ENCODE measurements around the gene ZDHHC11.
"Not testable (repeated sequence)": the region's sequence is repeated elsewhere in the genome, so short reads cannot be mapped to it uniquely, and the experiment has no call there.

ZDHHC11 gene

DNA sequence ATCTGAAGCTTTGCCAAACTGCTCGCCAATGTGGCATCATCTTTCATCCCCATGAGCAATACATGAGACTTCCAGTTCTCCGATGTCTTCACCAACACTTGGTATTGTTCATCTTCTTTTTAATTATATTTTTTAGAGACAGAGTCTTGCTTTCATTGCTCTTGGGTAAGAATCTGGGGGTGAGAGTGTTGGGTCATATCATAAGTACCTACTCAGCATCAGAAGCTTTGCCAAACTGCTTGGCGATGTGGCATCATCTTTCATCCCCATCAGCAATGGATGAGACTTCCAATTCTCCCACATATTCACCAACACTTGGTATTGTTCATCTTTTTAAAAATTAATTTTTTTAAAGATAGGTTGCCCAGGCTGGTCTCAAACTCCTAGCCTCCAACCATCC, 35.3 kb downstream of the ZDHHC11 start:
- in situ Hi-C loops (cut with HindIII; ENCODE audit: low pct_unique_long_range_greater_than_20kb, low sequenced_read_pairs), result no loop called here
- DNase-seq (ENCODE audit: low read depth in 1 of 2, low spot score in 1 of 2), result no peak
- TF ChIP-seq JUND (IDR thresholded peaks at IDR 0.05; ENCODE audit: low read depth), result no peak

DNA sequence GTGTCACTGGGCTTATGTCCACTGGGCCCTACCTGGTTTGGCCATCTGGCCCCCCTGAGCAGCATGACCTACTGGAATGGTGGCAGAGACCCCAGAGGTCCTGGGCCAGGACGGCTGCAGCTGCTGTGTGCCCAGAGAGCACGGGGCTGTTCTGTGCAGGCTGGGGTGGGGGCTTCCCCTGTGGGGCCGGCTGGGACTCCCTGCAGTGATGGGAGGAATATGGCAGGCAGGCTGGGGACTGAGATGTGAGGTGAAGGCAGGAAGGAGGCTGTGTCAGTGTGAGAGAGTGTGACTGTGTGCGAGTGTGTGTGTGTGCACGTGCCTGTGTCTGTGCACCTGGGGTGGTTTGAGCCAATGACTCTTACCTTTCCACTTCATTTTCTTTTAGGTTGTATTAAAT, 37.2 kb downstream of the ZDHHC11 start:
- in situ Hi-C loops (cut with HindIII; ENCODE audit: low pct_unique_long_range_greater_than_20kb, low sequenced_read_pairs); DNase-seq (ENCODE audit: low read depth in 1 of 2, low spot score in 1 of 2): not testable (repeated sequence)

DNA sequence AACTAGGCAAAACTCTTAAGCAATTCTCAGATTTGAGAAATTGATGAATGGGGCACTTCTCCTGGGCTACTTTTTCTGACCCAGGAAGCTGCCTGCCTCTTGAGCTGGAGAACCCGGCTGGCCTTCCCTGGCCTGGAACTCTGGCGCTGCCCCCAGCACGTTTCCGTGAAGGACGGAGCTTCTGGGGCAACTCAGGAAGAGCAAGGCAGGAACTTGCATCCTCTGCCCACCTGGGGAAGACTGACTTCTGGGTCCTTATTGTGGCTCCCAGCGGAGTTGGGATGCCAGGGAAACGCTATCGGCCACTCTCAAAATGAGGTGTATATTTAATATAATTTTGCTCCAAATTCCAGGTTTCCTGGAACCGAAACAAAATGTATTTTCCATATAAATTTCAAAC, 39.4 kb downstream of the ZDHHC11 start:
- in situ Hi-C loops (cut with HindIII; ENCODE audit: low pct_unique_long_range_greater_than_20kb, low sequenced_read_pairs); DNase-seq (ENCODE audit: low read depth in 1 of 2, low spot score in 1 of 2): not testable (repeated sequence)

GRCh38 chr5:807719-808514, 42.9 kb downstream of the ZDHHC11 start:
- in situ Hi-C loops (cut with HindIII; ENCODE audit: low pct_unique_long_range_greater_than_20kb, low sequenced_read_pairs), result not testable (repeated sequence)

GRCh38 chr5:801472-801871, 49.3 kb downstream of the ZDHHC11 start:
- TF ChIP-seq JUND (IDR thresholded peaks at IDR 0.05; ENCODE audit: low read depth), result no peak
- in situ Hi-C loops (cut with HindIII; ENCODE audit: low pct_unique_long_range_greater_than_20kb, low sequenced_read_pairs), result no loop called here

More at GRCh38 chr5:807719-808514, 42.9 kb downstream of the ZDHHC11 start:
- not testable (repeated sequence) for DNase-seq (ENCODE audit: low read depth in 1 of 2, low spot score in 1 of 2)

DNA sequence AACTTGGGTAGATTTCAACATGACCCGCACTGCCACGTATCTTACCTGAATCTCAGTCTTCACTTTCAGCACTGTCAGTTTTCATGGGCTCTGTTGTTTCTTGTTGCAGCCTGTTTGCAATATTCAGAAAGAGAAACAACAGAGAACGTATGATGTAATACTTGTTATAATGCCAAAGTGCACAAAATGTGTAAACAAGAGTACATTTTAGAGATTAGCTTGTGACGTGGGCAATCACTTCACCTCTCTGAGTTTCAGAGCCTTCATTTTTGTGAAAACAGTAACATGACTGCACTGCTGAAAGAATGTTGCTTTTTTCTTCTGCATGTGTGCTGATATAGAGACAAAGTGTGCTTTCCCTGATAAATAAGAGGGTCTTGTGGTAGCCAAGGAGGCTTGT, 49.7 kb downstream of the ZDHHC11 start:
- not testable (repeated sequence) for DNase-seq (ENCODE audit: low read depth in 1 of 2, low spot score in 1 of 2)

More at GRCh38 chr5:801472-801871, 49.3 kb downstream of the ZDHHC11 start:
- no peak for DNase-seq (ENCODE audit: low read depth in 1 of 2, low spot score in 1 of 2)

GRCh38 chr5:798505-799138, 52.2 kb downstream of the ZDHHC11 start:
- in situ Hi-C loops (cut with HindIII; ENCODE audit: low pct_unique_long_range_greater_than_20kb, low sequenced_read_pairs); DNase-seq (ENCODE audit: low read depth in 1 of 2, low spot score in 1 of 2): not testable (repeated sequence)

More for the DNA sequence above, 49.7 kb downstream of the ZDHHC11 start:
- in situ Hi-C loops (cut with HindIII; ENCODE audit: low pct_unique_long_range_greater_than_20kb, low sequenced_read_pairs), result not testable (repeated sequence)

DNA sequence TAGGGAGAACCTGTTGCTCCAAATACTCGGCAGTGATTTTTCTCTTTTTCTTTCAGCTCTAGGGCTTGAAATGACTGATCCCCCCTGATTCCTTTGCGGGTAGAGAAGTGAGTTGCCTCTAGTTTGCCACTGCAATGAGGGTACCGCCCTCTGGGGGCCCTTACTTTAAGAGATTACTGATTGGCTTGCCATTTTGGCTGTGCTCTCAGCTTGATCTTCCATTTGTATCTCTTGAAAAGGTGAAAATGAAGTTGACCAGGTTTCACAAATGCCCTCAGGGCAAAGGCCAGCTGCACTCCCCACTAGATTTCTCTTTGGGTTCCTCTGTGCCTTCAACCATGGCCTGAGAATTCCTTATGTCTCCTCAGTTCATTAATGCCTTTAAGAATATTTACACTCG, 52.8 kb downstream of the ZDHHC11 start:
- DNase-seq (ENCODE audit: low read depth in 1 of 2, low spot score in 1 of 2); in situ Hi-C loops (cut with HindIII; ENCODE audit: low pct_unique_long_range_greater_than_20kb, low sequenced_read_pairs): not testable (repeated sequence)

GRCh38 chr5:795873-796272, 54.9 kb downstream of the ZDHHC11 start:
- in situ Hi-C loops (cut with HindIII; ENCODE audit: low pct_unique_long_range_greater_than_20kb, low sequenced_read_pairs); DNase-seq (ENCODE audit: low read depth in 1 of 2, low spot score in 1 of 2): not testable (repeated sequence)

DNA sequence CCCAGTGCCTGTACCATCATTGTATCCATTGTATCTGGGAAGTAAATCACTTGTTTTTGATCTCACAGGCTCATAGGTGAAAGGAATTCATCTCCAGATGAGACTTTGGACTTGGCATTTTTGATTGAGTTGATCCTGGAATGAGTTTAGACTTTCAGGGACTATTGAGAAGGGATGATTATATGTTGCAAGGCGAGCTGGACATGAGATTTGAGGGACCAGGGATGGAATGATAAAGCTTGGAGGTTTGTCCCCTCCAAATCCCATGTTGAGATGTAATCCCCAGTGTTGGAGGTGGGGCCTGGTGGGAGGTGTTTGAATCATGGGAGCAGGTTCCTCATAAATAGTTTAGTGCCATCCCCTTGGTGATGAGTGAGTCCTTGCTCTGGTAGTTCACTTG, 55.8 kb downstream of the ZDHHC11 start:
- in situ Hi-C loops (cut with HindIII; ENCODE audit: low pct_unique_long_range_greater_than_20kb, low sequenced_read_pairs); DNase-seq (ENCODE audit: low read depth in 1 of 2, low spot score in 1 of 2): not testable (repeated sequence)

GRCh38 chr5:788703-789102, 62.1 kb downstream of the ZDHHC11 start:
- DNase-seq (ENCODE audit: low read depth in 1 of 2, low spot score in 1 of 2); in situ Hi-C loops (cut with HindIII; ENCODE audit: low pct_unique_long_range_greater_than_20kb, low sequenced_read_pairs): not testable (repeated sequence)

DNA sequence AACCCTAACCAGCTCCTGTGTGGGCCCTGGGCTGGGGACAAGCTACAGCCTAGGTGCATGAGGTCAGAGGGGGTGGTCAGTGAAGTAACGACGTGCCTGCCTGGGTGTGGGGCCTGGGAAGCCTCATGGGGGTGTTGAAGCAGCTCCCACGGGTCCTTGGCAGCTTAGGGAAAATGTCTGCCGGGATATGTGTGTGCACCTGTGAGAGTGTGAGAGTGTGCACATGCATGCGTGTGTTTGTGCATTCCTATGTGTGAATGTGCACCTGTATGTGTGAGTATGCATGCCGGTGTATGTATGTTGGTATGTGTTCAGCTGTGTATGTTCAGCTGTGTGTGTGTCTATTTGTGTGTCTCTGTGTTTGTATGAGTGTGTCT, 62.9 kb downstream of the ZDHHC11 start:
- in situ Hi-C loops (cut with HindIII; ENCODE audit: low pct_unique_long_range_greater_than_20kb, low sequenced_read_pairs); DNase-seq (ENCODE audit: low read depth in 1 of 2, low spot score in 1 of 2): not testable (repeated sequence)

DNA sequence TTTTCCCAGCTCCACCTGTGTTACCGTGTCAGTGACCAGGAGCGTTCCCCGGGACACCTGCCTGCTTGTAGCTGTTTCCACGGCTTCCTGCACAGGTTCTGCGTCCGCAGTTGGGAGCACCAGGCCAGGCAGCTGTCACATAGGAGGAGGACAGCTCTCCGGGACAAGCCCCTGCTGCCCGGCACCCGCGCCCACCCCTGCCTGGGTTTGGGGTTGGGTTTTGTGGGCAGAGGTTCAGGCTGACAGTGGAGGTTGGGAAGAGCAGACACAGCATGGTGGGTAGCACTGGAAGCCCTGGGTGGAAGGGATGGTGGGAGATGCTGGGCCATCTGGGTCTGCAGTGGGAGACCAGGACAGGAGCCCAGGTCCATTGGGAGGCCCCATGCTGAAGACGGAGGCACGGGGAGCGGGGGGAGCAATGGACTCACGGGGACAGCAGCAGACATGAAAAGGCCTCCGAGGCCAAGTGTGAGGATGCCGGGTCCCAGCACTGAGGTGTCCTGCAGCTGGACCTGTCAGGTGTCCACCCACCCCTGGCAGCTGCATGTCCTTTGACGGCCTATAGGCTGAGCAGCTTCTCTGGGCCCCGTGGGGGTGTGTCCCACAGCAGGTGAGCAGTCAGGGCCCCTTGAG, 63.4 kb downstream of the ZDHHC11 start:
- DNase-seq (ENCODE audit: low read depth in 1 of 2, low spot score in 1 of 2); in situ Hi-C loops (cut with HindIII; ENCODE audit: low pct_unique_long_range_greater_than_20kb, low sequenced_read_pairs): not testable (repeated sequence)

DNA sequence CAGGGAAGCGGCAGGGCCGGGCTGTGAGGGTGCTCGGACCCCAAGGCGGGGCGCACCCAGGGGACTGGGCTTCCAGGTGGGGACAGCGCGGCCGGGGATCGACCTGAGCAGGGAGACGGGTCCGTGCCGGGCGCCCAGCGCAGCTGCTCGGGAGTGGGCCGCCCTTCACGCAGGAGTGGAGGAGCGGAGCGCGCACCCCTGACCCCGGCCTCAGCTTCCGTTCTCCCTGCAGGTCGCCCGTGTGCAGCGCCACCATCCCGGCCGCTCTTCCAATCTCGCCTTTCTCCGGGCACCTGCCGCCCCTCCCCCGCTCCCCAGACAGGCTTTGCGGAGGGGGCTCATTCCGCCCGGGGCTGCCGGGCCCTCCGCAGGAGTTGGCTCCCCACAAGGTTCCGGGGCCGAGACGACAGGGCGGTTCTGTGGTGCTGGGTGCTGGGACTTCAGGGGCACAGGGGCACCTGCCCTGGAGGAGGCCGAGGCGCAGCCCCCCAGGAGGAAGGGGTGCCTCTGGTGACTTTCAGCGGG, 65.5 kb downstream of the ZDHHC11 start:
- DNase-seq (ENCODE audit: low read depth in 1 of 2, low spot score in 1 of 2); in situ Hi-C loops (cut with HindIII; ENCODE audit: low pct_unique_long_range_greater_than_20kb, low sequenced_read_pairs): not testable (repeated sequence)

DNA sequence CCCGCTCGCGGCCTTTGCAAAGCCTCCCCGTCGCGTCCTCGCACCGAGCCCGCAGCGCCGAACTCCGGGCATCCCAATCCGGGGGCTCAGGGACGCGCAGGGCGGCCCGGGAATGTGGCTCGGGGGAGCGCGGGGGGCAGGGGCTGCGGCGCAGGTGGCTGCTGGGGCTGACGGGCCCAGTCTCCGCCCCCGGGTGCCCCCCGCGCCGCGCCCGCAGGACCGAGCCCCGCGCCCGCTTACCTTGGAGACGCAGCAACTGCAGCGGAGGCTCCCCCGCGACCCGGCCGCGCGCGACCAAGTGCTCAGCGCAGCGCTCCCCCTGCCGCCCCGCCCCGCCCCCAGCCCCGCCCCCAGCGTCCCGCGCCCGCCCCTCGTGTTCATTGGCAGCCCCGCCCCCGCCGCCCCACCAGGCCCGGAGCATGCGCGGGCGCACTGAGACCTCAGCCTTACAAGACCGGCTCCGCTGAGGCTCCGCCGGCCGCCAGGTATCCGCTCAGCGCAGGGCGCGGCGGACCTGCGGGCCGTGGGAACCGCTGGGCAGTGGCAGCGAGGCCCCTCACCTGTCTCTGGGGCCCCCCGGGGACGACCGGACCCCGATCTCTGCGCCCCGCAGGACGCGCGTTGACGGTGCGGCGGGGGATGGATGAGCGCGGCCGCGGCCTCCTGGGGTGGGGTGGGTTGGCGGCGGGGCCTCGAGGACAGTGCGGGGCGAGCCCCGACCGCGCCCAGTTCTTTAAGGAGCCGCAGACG, 66.2 kb downstream of the ZDHHC11 start, which contains the start of gene ZDHHC11B:
Gene ZDHHC11B, minus strand, starts transcription at position 302 of the 750 bp plus-strand sequence. CDS start 17,810 bp downstream, outside the sequence.
- DNase-seq (ENCODE audit: low read depth in 1 of 2, low spot score in 1 of 2), result peak; percentile 99 to 100
- in situ Hi-C loops (cut with HindIII; ENCODE audit: low pct_unique_long_range_greater_than_20kb, low sequenced_read_pairs), result not testable (repeated sequence)

DNA sequence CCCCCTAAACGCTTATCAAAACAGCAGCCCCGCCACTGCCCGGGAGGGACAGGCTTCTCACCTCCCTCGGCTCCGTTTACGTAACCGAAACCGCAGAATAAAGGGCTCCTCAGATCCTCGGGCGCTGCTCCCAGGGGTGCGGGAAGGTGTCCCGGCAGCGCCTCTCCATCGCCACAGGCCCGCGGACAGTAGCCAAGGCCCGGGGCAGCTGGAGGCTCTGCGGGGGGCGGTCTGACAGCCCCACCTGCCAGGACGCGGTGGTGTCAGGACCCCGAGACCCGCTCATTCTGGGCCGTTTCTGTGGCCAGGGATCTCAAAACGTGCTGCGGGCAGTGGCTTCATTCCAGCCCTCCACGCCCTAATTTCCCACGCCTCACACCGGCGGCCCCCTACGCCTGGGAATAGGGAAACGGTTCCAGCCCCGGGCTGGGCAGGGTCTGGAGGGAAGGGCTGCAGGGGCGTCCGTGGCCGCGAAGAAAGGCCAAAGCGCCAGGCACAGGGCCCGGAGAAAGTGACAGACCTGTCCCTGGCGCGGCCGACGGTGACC, 66.8 kb downstream of the ZDHHC11 start:
- in situ Hi-C loops (cut with HindIII; ENCODE audit: low pct_unique_long_range_greater_than_20kb, low sequenced_read_pairs), result not testable (repeated sequence)
- peak in 1 of 2 experiments; percentile 46 for DNase-seq (ENCODE audit: low read depth in 1 of 2, low spot score in 1 of 2)

Measured in T47D (cell line).